GM21825 (cell line): Measurements from ENCODE around the gene ZNF385D.

Experiments used
- ATAC-seq: cut with Tn5 transposase; IDR thresholded peaks from one replicate; pipeline ENCODE4 v1.9.1; 2021; ENCODE audit warnings: mild to moderate bottlenecking, moderate library complexity; ENCODE audit not compliant: unreplicated experiment

The ZNF385D gene, protein sequence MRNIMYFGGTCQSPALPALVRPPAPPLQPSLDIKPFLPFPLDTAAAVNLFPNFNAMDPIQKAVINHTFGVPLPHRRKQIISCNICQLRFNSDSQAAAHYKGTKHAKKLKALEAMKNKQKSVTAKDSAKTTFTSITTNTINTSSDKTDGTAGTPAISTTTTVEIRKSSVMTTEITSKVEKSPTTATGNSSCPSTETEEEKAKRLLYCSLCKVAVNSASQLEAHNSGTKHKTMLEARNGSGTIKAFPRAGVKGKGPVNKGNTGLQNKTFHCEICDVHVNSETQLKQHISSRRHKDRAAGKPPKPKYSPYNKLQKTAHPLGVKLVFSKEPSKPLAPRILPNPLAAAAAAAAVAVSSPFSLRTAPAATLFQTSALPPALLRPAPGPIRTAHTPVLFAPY

GRCh38 chr3:21750831-21751391, at the start of gene ZNF385D:
Gene ZNF385D (minus strand): TSS chr3:21751210. CDS start chr3:21750916, 294 bp downstream.
- no peak for ATAC-seq

DNA sequence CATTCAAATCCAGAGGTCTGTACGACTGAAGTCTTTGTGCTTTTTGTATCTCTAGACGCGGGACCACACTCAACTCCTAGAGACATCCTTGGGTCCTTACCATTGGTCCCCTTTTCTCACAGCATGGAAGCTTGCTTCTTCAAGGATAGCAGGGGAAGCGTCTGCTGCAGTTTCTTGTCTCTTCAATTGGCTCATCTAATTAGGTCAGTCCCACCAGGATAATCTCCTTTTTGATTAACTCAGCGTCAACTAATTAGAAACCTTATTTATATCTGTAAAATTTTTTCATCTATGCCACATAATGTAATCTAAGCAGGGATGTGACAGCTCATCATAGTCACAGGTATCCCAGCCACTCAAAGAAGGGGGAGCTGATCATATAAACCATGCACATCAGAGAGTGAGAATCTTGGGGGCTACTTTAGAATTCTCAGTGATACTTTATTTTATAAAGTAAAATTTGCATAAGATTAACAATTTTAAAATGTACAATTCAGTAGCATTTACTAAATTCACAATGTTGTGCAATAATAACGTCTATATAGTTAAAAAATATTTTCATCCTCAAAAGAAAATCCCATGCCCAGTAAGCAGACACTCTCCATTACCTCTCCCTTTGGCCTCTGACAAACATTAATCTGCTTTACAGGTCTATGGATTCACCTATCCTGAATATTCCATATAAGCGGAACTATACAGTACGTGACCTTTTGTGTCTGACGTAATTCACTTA, 47.5 kb upstream of the ZNF385D start:
- ATAC-seq: no peak

- ATAC-seq: no peak
Observed at GRCh38 chr3:21795921-21796320, 44.9 kb upstream of the ZNF385D start.

- ATAC-seq: no peak
Observed at GRCh38 chr3:21795152-21795837, 44.3 kb upstream of the ZNF385D start.

GRCh38 chr3:21794291-21794690, 43.3 kb upstream of the ZNF385D start:
- ATAC-seq: no peak

- no peak for ATAC-seq
Observed at GRCh38 chr3:21792176-21792575, 41.2 kb upstream of the ZNF385D start.

DNA sequence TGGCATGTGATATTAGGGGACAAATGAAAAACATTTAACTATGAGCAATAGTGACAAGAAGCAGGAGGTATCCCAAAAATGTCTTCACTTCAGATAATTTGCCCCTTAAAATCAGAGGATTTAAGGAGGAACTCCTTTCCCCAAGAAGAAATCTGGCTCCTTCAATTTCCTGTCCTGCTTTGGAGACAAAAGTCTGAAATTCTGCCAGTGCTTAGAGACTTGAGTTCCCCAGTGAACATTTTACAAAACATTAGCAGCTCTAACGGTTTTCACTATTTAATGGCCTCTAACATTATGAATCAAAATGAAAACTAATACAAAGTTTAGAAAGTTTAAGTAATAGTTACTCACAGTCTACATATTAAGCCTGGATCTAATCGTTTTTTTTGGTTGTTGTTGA, 40.3 kb upstream of the ZNF385D start:
- no peak for ATAC-seq

DNA sequence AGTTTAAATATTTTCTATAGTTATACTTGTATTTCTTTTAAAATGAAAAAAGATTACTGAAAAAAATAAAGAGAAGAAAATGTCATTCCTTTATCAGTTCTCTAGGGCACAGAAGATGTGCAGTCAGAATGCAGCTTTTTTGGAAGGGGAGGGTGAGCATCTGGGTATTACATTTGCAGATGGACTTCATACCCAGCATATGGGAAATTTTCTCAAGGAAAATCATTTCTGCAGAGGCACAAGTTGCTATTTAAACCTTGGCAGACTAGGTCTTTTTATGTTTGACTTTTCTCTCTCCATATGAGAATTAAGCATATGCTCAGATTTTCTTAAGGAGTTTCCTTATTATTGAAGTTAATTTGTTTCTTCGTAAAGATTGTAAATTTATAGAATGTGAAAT, 39.5 kb upstream of the ZNF385D start:
- no peak for ATAC-seq

DNA sequence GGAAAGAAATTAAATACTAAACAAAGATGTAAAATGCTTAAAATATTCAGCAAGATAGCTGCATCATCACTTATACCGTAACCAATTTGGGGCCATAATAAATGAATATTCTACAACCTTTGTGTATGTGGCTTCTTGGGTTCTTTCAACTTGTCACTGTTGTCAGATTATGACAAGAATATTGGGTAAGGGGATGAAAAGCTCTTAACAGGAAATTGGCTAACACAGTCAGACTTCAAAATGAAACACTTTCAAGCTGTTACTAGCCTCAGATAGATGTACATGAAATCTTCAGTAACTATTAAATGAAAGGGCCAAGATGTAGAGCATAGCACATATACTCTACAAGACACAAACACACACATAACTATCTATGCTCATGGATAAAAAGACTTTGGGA, 38.7 kb upstream of the ZNF385D start:
- ATAC-seq: no peak

- ATAC-seq: no peak
Observed at GRCh38 chr3:21786438-21786797, 35.4 kb upstream of the ZNF385D start.

GRCh38 chr3:21785765-21786437, 34.9 kb upstream of the ZNF385D start:
- ATAC-seq: no peak

GRCh38 chr3:21783839-21784238, 32.8 kb upstream of the ZNF385D start:
- no peak for ATAC-seq

- no peak for ATAC-seq
Observed at GRCh38 chr3:21781355-21781754, 30.3 kb upstream of the ZNF385D start.

GRCh38 chr3:21779909-21780308, 28.9 kb upstream of the ZNF385D start:
- ATAC-seq: no peak

DNA sequence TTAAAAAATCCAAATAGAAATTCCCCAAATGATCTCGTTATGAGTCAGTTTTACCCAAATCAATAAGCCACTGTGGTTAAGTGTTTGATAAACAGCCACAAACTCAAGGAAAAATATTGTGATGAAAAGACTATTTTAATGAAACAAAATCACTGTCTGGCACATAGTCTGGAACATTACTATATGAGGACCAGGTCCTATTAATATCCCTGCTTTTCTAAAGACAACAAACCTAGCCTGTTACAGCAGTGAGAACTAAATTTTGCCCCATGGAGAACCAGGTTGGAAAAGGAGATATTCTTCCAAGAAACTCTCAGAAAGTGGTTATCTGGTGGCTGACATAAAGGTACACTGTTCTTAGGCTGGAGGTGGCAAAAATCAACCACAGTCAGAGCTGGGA, 27.7 kb upstream of the ZNF385D start:
- ATAC-seq: no peak

GRCh38 chr3:21777821-21778220, 26.8 kb upstream of the ZNF385D start:
- no peak for ATAC-seq

DNA sequence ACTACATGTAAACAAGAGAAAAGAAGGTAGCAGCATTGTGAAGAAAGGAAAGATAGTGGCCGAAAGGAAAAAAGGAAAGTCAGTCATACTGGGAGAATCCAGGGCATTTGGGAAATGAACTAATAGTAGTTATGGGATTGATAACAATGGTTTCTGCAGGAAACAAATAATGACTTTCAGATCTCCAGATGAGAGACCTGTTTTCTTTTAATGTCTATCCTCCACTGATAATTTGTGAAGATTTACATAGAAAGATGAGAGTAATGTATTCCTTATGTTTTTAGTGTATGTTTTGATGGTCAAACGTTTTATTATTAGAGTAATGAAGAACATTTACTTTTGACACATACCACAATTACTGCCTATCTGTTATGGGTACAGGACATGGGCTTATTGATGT, 15.0 kb upstream of the ZNF385D start:
- ATAC-seq: no peak

- no peak for ATAC-seq
Observed at GRCh38 chr3:21755896-21756295, 4.9 kb upstream of the ZNF385D start.

- no peak for ATAC-seq
Observed at GRCh38 chr3:21754839-21755238, 3.8 kb upstream of the ZNF385D start.

DNA sequence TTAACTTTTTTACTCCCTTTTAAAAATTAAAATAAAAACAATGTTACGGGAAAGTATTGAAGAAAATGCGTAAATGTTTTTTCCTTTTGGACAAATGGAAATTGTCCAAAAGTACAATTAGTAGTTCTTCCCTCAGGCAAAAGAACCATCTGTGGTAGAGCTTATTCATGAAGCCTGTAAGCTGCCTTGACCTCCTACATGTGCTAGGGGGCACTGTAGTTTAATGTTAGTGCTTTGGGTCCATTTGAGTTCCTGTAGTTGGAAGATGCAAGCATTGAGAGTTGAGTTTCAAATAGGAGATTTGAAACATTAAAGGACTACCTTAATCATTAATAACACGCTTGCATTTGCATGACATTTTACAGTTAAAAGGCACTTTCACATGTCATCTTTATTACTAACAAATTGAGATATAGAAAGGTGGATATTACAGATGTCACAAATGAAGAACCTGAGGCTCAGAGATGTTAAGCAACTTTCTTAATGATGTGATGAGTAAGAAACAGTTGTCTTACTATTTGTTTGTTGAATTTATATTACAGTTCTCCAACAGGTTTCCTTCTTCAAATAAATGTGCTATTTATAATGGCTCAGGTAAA, 1.8 kb upstream of the ZNF385D start:
- ATAC-seq: no peak

- no peak for ATAC-seq
Observed at GRCh38 chr3:21751886-21752285, 876 bp upstream of the ZNF385D start.
